HepG2 (cell line): ENCODE measurements around the gene KRT12. TPM values are rescaled to one million over a fixed set of nuclear protein-coding genes. Genes with fewer than 3 reads are reported as not detected.

Experiments used
- AGO2 ChIP-seq: fragments of 200-400 bp; formaldehyde crosslinking; optimal IDR thresholded peaks from 2 replicates; pipeline ENCODE3; 2017; ENCODE audit warnings: mild to moderate bottlenecking, low read depth, low read length, moderate library complexity
- ARNTL ChIP-seq: sonication (generic); formaldehyde crosslinking; IDR thresholded peaks from 2 replicates; pipeline ENCODE4 v1.4.0; 2020; ENCODE audit warnings: mild to moderate bottlenecking, missing genetic modification reagents
- GABPB1 ChIP-seq: IDR thresholded peaks from 2 replicates; pipeline ENCODE4 v1.6.1; 2016; ENCODE audit warnings: mild to moderate bottlenecking, missing genetic modification reagents, moderate library complexity, missing compliant biosample characterization
- GLI4 ChIP-seq: sonication (generic); formaldehyde crosslinking; IDR thresholded peaks from 2 replicates; pipeline ENCODE4 v1.5.1; 2020; ENCODE audit warnings: missing genetic modification reagents, mild to moderate bottlenecking, moderate library complexity, borderline replicate concordance
- KAT8 ChIP-seq: IDR thresholded peaks from 2 replicates; pipeline ENCODE4 v1.6.1; 2016; ENCODE audit warnings: missing genetic modification reagents, missing compliant biosample characterization
- KDM2A ChIP-seq: sonication (generic); formaldehyde crosslinking; IDR thresholded peaks from 2 replicates; pipeline ENCODE4 v1.4.0; 2020; ENCODE audit warnings: low read depth, missing genetic modification reagents, borderline replicate concordance
- NFYC ChIP-seq: IDR thresholded peaks from 2 replicates; pipeline ENCODE4 v1.6.1; 2016; ENCODE audit warnings: missing genetic modification reagents, missing compliant biosample characterization
- NR2F1 ChIP-seq, 2 experiments: fragments of 450-650 bp in 1 of 2; formaldehyde crosslinking in 1 of 2; IDR thresholded peaks; 2 replicates each; pipeline versions ENCODE4 v1.5.0 to v1.6.1; 2016 to 2020; ENCODE audit warnings: mild to moderate bottlenecking in 1 of 2, missing compliant biosample characterization in 1 of 2, missing genetic modification reagents in 1 of 2, moderate library complexity in 1 of 2
- RAD21 ChIP-seq: fragments of 450-650 bp; formaldehyde crosslinking; IDR thresholded peaks from 2 replicates; pipeline ENCODE4 v1.5.0; 2020; ENCODE audit warnings: mild to moderate bottlenecking
- RARA ChIP-seq: IDR thresholded peaks from 2 replicates; pipeline ENCODE4 v1.6.1; 2016; ENCODE audit warnings: missing genetic modification reagents, missing compliant biosample characterization
- SOX13 ChIP-seq, 3 experiments: fragments of 450-650 bp in 1 of 3; sonication (generic) in 1 of 3; formaldehyde crosslinking in 1 of 3; IDR thresholded peaks in 2 of 3; conservative IDR thresholded peaks in 1 of 3; 2 replicates each; pipeline versions ENCODE4 v1.5.0 to v1.6.1; 2016 to 2020; ENCODE audit warnings: antibody characterized with exemption in 1 of 3, mild to moderate bottlenecking in 1 of 3, missing compliant biosample characterization in 1 of 3, missing genetic modification reagents in 1 of 3, moderate library complexity in 1 of 3
- STAG1 ChIP-seq: sonication (generic); formaldehyde crosslinking; IDR thresholded peaks from 2 replicates; pipeline ENCODE4 v1.4.0; 2020; ENCODE audit warnings: missing genetic modification reagents
- TBL1XR1 ChIP-seq: fragments of 150-350 bp; IDR thresholded peaks from 2 replicates; pipeline ENCODE4 v1.6.1; 2014; ENCODE audit warnings: borderline replicate concordance, low read length; ENCODE audit not compliant: partially characterized antibody
- THAP11 ChIP-seq: IDR thresholded peaks from 2 replicates; pipeline ENCODE4 v1.6.1; 2016; ENCODE audit warnings: missing biosample characterization, missing genetic modification reagents
- ZFP62 ChIP-seq: sonication (generic); formaldehyde crosslinking; IDR thresholded peaks from 2 replicates; pipeline ENCODE4 v1.4.0; 2020; ENCODE audit warnings: missing genetic modification reagents
- ZNF143 ChIP-seq: sonication (generic); formaldehyde crosslinking; IDR thresholded peaks from 2 replicates; pipeline ENCODE4 v1.4.0; 2020; ENCODE audit warnings: missing genetic modification reagents
- ZNF776 ChIP-seq: sonication (generic); formaldehyde crosslinking; IDR thresholded peaks from 2 replicates; pipeline ENCODE4 v1.4.0; 2020; ENCODE audit warnings: mild to moderate bottlenecking, missing genetic modification reagents
- polyA plus RNA-seq, 8 experiments: library from polyadenylated mRNA; depleted of rRNA in 3 of 8; stranded (reverse) in 7 of 8; unstranded in 1 of 8; fragments of >200 nt; fragmentation: Illumina TruSeq in 4 of 8; extraction: Trizol in 4 of 8; gene quantifications; 2 replicates each; pipeline versions ENCODE4 v1.2.1 to v1.2.3, GENCODE V29; 2011 to 2016; ENCODE audit warnings: low read depth in 4 of 8, missing spikeins in 1 of 8, mixed read lengths in 1 of 8; ENCODE audit not compliant: insufficient read depth in 1 of 8
- total RNA-seq, 5 experiments: library from RNA; depleted of rRNA; stranded (reverse); fragments of >200 nt; fragmentation: Illumina TruSeq; extraction: Trizol; gene quantifications; 2 replicates each; pipeline ENCODE4 v1.2.3, GENCODE V29; 2016; ENCODE audit warnings: low read depth in 1 of 5
- TF ChIP-seq, protein P1 (sequence below): sonication (generic); IDR thresholded peaks from 2 replicates; pipeline ENCODE4 v1.6.1; 2016; ENCODE audit warnings: low read depth, borderline replicate concordance
- TF ChIP-seq, protein P2 (sequence below): sonication (generic); formaldehyde crosslinking; IDR thresholded peaks from 2 replicates; pipeline ENCODE4 v1.5.1; 2020; ENCODE audit warnings: missing genetic modification reagents, mild to moderate bottlenecking, borderline replicate concordance
- TF ChIP-seq, protein P3 (sequence below): sonication (generic); formaldehyde crosslinking; IDR thresholded peaks from 2 replicates; pipeline ENCODE4 v1.5.0; 2020; ENCODE audit warnings: mild to moderate bottlenecking, low read depth, missing genetic modification reagents, borderline replicate concordance
- TF ChIP-seq, protein P4 (sequence below): sonication (generic); formaldehyde crosslinking; IDR thresholded peaks from 2 replicates; pipeline ENCODE4 v1.4.0; 2020; ENCODE audit warnings: missing genetic modification reagents, mild to moderate bottlenecking, borderline replicate concordance

Gene KRT12
- total and polyA plus RNA-seq, 2 of the 13 experiments (the other 11 are each of a cell fraction or from before 2014, with no cell fraction given), result 0.07 to 0.09 TPM

DNA sequence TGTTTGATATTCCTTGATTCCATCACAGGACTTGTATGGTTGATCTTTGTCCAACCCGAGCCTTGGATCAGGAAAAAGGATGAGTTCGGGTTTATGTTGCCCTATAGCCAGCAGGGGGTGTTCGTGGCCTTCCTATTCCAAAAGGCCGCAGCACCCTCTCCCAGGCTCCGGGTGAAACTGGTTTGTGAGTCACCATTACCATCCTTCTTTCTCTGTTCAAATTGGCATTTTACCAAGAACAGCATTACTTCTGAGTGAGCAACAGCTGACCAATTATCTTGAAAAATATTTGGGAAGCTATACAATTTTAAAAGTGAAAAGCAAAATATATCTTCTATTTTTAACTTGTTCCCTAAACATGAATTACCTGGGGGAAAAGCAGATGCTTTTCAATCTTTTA is 42.3 kb upstream of the KRT12 start (continued):
- TF ChIP-seq NFYC (CRISPR knock-in tag), result 0 out of 2 replicates have a peak, but pooled peaks have one; percentile 12
- TF ChIP-seq STAG1 (CRISPR knock-in tag), result peak; percentile 100
- TF ChIP-seq RARA (CRISPR knock-in tag), result 0 out of 2 replicates have a peak, but pooled peaks have one; percentile 9
- TF ChIP-seq GLI4, result no peak
- no peak for TF ChIP-seq GABPB1 (CRISPR knock-in tag)
- peak; percentile 49 for TF ChIP-seq TBL1XR1
- TF ChIP-seq, protein P1, sequence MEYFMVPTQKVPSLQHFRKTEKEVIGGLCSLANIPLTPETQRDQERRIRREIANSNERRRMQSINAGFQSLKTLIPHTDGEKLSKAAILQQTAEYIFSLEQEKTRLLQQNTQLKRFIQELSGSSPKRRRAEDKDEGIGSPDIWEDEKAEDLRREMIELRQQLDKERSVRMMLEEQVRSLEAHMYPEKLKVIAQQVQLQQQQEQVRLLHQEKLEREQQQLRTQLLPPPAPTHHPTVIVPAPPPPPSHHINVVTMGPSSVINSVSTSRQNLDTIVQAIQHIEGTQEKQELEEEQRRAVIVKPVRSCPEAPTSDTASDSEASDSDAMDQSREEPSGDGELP, result peak; percentile 24; the same call in 1 of the 2 replicates
- TF ChIP-seq, protein P2, sequence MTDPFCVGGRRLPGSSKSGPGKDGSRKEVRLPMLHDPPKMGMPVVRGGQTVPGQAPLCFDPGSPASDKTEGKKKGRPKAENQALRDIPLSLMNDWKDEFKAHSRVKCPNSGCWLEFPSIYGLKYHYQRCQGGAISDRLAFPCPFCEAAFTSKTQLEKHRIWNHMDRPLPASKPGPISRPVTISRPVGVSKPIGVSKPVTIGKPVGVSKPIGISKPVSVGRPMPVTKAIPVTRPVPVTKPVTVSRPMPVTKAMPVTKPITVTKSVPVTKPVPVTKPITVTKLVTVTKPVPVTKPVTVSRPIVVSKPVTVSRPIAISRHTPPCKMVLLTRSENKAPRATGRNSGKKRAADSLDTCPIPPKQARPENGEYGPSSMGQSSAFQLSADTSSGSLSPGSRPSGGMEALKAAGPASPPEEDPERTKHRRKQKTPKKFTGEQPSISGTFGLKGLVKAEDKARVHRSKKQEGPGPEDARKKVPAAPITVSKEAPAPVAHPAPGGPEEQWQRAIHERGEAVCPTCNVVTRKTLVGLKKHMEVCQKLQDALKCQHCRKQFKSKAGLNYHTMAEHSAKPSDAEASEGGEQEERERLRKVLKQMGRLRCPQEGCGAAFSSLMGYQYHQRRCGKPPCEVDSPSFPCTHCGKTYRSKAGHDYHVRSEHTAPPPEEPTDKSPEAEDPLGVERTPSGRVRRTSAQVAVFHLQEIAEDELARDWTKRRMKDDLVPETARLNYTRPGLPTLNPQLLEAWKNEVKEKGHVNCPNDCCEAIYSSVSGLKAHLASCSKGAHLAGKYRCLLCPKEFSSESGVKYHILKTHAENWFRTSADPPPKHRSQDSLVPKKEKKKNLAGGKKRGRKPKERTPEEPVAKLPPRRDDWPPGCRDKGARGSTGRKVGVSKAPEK (CRISPR knock-in tag), result peak; percentile 57; the same call in 1 of the 2 replicates
- TF ChIP-seq KAT8 (CRISPR knock-in tag), result 0 out of 2 replicates have a peak, but pooled peaks have one; percentile 23
- no peak for TF ChIP-seq AGO2
- 0 out of 4 replicates have a peak, but pooled peaks of 1 of the 2 experiments have one; percentile 9 for TF ChIP-seq NR2F1 (CRISPR knock-in tag; IDR thresholded peaks at IDR 0.05)
- TF ChIP-seq ZNF143, result no peak
- TF ChIP-seq, protein P3, sequence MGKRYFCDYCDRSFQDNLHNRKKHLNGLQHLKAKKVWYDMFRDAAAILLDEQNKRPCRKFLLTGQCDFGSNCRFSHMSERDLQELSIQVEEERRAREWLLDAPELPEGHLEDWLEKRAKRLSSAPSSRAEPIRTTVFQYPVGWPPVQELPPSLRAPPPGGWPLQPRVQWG (CRISPR knock-in tag), result no peak
- TF ChIP-seq SOX13 (IDR thresholded peaks at IDR 0.05), result no peak
- peak in 1 of 2 experiments; percentile 34; a peak in 1 of 4 replicates for TF ChIP-seq SOX13 (CRISPR knock-in tag; conservative IDR thresholded peaks at IDR 0.05 in 1 of 2, IDR thresholded peaks at IDR 0.05 in 1 of 2)
- TF ChIP-seq, protein P4, sequence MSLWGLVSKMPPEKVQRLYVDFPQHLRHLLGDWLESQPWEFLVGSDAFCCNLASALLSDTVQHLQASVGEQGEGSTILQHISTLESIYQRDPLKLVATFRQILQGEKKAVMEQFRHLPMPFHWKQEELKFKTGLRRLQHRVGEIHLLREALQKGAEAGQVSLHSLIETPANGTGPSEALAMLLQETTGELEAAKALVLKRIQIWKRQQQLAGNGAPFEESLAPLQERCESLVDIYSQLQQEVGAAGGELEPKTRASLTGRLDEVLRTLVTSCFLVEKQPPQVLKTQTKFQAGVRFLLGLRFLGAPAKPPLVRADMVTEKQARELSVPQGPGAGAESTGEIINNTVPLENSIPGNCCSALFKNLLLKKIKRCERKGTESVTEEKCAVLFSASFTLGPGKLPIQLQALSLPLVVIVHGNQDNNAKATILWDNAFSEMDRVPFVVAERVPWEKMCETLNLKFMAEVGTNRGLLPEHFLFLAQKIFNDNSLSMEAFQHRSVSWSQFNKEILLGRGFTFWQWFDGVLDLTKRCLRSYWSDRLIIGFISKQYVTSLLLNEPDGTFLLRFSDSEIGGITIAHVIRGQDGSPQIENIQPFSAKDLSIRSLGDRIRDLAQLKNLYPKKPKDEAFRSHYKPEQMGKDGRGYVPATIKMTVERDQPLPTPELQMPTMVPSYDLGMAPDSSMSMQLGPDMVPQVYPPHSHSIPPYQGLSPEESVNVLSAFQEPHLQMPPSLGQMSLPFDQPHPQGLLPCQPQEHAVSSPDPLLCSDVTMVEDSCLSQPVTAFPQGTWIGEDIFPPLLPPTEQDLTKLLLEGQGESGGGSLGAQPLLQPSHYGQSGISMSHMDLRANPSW, result 0 out of 2 replicates have a peak, but pooled peaks have one; percentile 45
- TF ChIP-seq THAP11 (CRISPR knock-in tag), result 0 out of 2 replicates have a peak, but pooled peaks have one; percentile 19
- TF ChIP-seq KDM2A (CRISPR knock-in tag), result peak; percentile 64; the same call in 1 of the 2 replicates
- TF ChIP-seq ZNF776 (CRISPR knock-in tag), result no peak
- peak; percentile 99 for TF ChIP-seq RAD21 (CRISPR knock-in tag)
- TF ChIP-seq ARNTL, result no peak
- TF ChIP-seq ZFP62 (CRISPR knock-in tag), result no peak
